Endothelial cell of umbilical vein (primary cell): ENCODE measurements around the gene HTRA2. TPM values are rescaled to one million over a fixed set of nuclear protein-coding genes. Genes with fewer than 3 reads are reported as not detected.
A peak's percentile ranks its signal among the peaks of the same experiment; 100 is the strongest.

Experiments used
- BruUV-seq: library from RNA; stranded (reverse); fragments of 400-500 nt; replicated peaks from 2 replicates; lab custom pipeline; 2021; lab: Mats Ljungman, UMichigan
- CTCF ChIA-PET: fragments of 300-600, 350-600 bp; sonication (Branson Sonifier 250); formaldehyde crosslinking; loops from one replicate; lab custom pipeline; 2021; ENCODE audit warnings: antibody characterized with exemption, inconsistent platforms; lab: Charles Lee
- POLR2A ChIA-PET: fragments of 300-600, 350-600 bp; sonication (Branson Sonifier 250); formaldehyde crosslinking; loops from one replicate; lab custom pipeline; 2021; ENCODE audit warnings: antibody characterized with exemption, inconsistent platforms; lab: Charles Lee
- DNase-seq: peaks from one replicate; pipeline ENCODE4 v3.0.0-alpha.2; 2011; ENCODE audit warnings: low read depth, low spot score
- FAIRE-seq: peaks from 2 replicates; lab custom pipeline; 2011; peaks lifted over from hg19 to GRCh38; lab: Jason Lieb, UNC
- H2AFZ ChIP-seq: 2 replicates; pipeline ENCODE4 v1.6.0; 2012; ENCODE audit warnings: low read depth, low read length, control low read depth, inconsistent platforms
- H3K27ac ChIP-seq: 2 replicates; pipeline ENCODE4 v1.5.1; 2011; ENCODE audit warnings: low read depth, mild to moderate bottlenecking, control low read depth, low read length, moderate library complexity; ENCODE audit not compliant: insufficient read depth
- H3K27me3 ChIP-seq, 2 experiments: 2 replicates each; pipeline versions ENCODE4 v1.6.0 to v1.6.1; 2011; ENCODE audit warnings: low read length in 2 of 2, mixed read lengths in 1 of 2; ENCODE audit not compliant: control insufficient read depth in 2 of 2, insufficient read depth in 2 of 2
- H3K36me3 ChIP-seq, 2 experiments: 2 replicates in 1 of 2; 3 replicates in 1 of 2; pipeline ENCODE4 v1.5.1; 2011; ENCODE audit warnings: low read length in 2 of 2, mild to moderate bottlenecking in 1 of 2, moderate library complexity in 1 of 2; ENCODE audit not compliant: control insufficient read depth in 2 of 2, insufficient read depth in 2 of 2; ENCODE audit errors: extremely low read depth in 1 of 2
- H3K4me1 ChIP-seq: 3 replicates; pipeline ENCODE4 v1.5.1; 2011; ENCODE audit warnings: mild to moderate bottlenecking, low read length; ENCODE audit not compliant: control insufficient read depth, insufficient read depth; ENCODE audit errors: extremely low read depth
- H3K4me2 ChIP-seq: 2 replicates; pipeline ENCODE4 v1.6.1; 2011; ENCODE audit warnings: low read length, control low read depth, mixed read lengths; ENCODE audit not compliant: insufficient read depth
- H3K4me3 ChIP-seq, 3 experiments: fragments of 200-600 bp in 1 of 3; sonication (generic), shearing (Covaris generic) in 1 of 3; replicated peaks in 1 of 3; 2 replicates each; pipeline ENCODE4 v1.5.1; 2011 to 2016; ENCODE audit warnings: control low read depth in 3 of 3, low read length in 3 of 3, mild to moderate bottlenecking in 2 of 3, inconsistent platforms in 1 of 3, low read depth in 1 of 3, moderate library complexity in 1 of 3; ENCODE audit not compliant: insufficient read depth in 1 of 3
- H3K79me2 ChIP-seq: 2 replicates; pipeline ENCODE4 v1.6.0; 2012; ENCODE audit warnings: low read length, inconsistent platforms; ENCODE audit not compliant: control insufficient read depth, insufficient read depth
- H3K9ac ChIP-seq: replicated peaks from 2 replicates; pipeline ENCODE3; 2011; ENCODE audit warnings: low read length, control low read depth; ENCODE audit not compliant: insufficient read depth; ENCODE audit errors: extremely low read depth
- H3K9me1 ChIP-seq: replicated peaks from 3 replicates; pipeline ENCODE4 v1.6.0; 2011; ENCODE audit warnings: mild to moderate bottlenecking, low read length; ENCODE audit not compliant: control insufficient read depth, insufficient read depth; ENCODE audit errors: extremely low read depth
- H3K9me3 ChIP-seq: replicated peaks from 2 replicates; pipeline ENCODE4 v1.5.1; 2012; ENCODE audit warnings: low read length, inconsistent platforms; ENCODE audit not compliant: control insufficient read depth, insufficient read depth
- H4K20me1 ChIP-seq: replicated peaks from 2 replicates; pipeline ENCODE3; 2011; ENCODE audit warnings: mild to moderate bottlenecking, low read length; ENCODE audit not compliant: control insufficient read depth, insufficient read depth; ENCODE audit errors: extremely low read depth
- CTCF ChIP-seq, 2 donors: IDR thresholded peaks; 1 replicate in 1 of 2; 2 replicates in 1 of 2; pipeline ENCODE4 v1.5.1; 2011; ENCODE audit warnings: low read length in 2 of 2, mild to moderate bottlenecking in 2 of 2, moderate library complexity in 2 of 2, control low read depth in 1 of 2, inconsistent platforms in 1 of 2, low read depth in 1 of 2; ENCODE audit not compliant: insufficient read depth in 1 of 2; ENCODE audit errors: extremely low read depth in 1 of 2
- EZH2 ChIP-seq: IDR thresholded peaks from 2 replicates; pipeline ENCODE4 v1.6.1; 2012; ENCODE audit warnings: borderline replicate concordance, low read depth, mild to moderate bottlenecking, moderate library complexity, low read length, inconsistent platforms; ENCODE audit not compliant: severe bottlenecking
- FOS ChIP-seq: IDR thresholded peaks from 2 replicates; pipeline ENCODE4 v1.6.1; 2011; ENCODE audit warnings: mild to moderate bottlenecking, low read length, moderate library complexity, borderline replicate concordance; ENCODE audit not compliant: insufficient read depth
- GATA2 ChIP-seq: IDR thresholded peaks from 2 replicates; pipeline ENCODE4 v1.7.0; 2011; ENCODE audit warnings: low read depth, mild to moderate bottlenecking, moderate library complexity, mixed read lengths, low read length; ENCODE audit not compliant: insufficient read length, insufficient read depth
- JUN ChIP-seq: IDR thresholded peaks from 2 replicates; pipeline ENCODE4 v1.6.1; 2011; ENCODE audit warnings: borderline replicate concordance, low read depth; ENCODE audit not compliant: insufficient read length, insufficient read depth
- MAX ChIP-seq: IDR thresholded peaks from 2 replicates; pipeline ENCODE4 v1.6.1; 2011; ENCODE audit not compliant: insufficient read depth, insufficient read length
- MYC ChIP-seq: IDR thresholded peaks from one replicate; pipeline ENCODE4 v1.6.1; 2011; ENCODE audit warnings: mild to moderate bottlenecking, low read depth, low read length
- POLR2A ChIP-seq: IDR thresholded peaks from 2 replicates; pipeline ENCODE4 v1.6.1; 2012; ENCODE audit warnings: low read depth, mild to moderate bottlenecking, control low read depth, low read length
- POLR2AphosphoS5 ChIP-seq: IDR thresholded peaks from 2 replicates; pipeline ENCODE4 v1.6.1; 2012; ENCODE audit warnings: low read depth, mild to moderate bottlenecking, control low read depth, low read length, moderate library complexity; ENCODE audit not compliant: insufficient read depth
- dilution Hi-C: fragments of 300-500 bp; cut with MboI; formaldehyde crosslinking; loops from one replicate; pipeline ENCODE4 v1.15.0; 2019; ENCODE audit warnings: low sequenced_read_pairs; ENCODE audit not compliant: extremely low pct_ligation_motif_present
- intact Hi-C: fragments of 100-400 bp; cut with micrococcal nuclease; formaldehyde crosslinking; loops from one replicate; pipeline ENCODE4 v1.10.0; 2022
- polyA plus RNA-seq, 4 experiments: library from polyadenylated mRNA; depleted of rRNA in 3 of 4; stranded (reverse) in 3 of 4; unstranded in 1 of 4; fragments of >200 nt; gene quantifications; 2 replicates each; pipeline versions ENCODE4 v1.2.1 to v1.2.3, GENCODE V29; 2011 to 2012; ENCODE audit warnings: missing spikeins in 1 of 4
- total RNA-seq: library from RNA; stranded (reverse); gene quantifications from 2 replicates; pipeline ENCODE4 v1.2.3, GENCODE V29; 2021

Gene HTRA2
- total and polyA plus RNA-seq, 2 donors (not counting 3 experiments of a cell fraction or from before 2014, with no cell fraction given), result 34.3 to 54.1 TPM

- ChIA-PET CTCF (interaction anchor here (1.3 kb wide), 1 partner anchor 10 kb away, joined by 5 read pairs; no protein-coding TSS in a partner anchor), POLR2A (no interaction called here)
- Histone ChIP-seq H3K9me3 (no peaks in the 10 kb centered on the region), H3K79me2 (no peaks in the 10 kb centered on the region), H3K9ac (no peak overlapping the region), H3K27ac (no peak overlapping the region), H3K27me3 (peaks cover 5 to 6% of the 10 kb centered on the region in 2 experiments), H3K9me1 (no peaks in the 10 kb centered on the region), H2AFZ (peak overlapping the region; percentile 28), H3K36me3 (no peaks in the 10 kb centered on the region), H3K4me3 (no peak overlapping the region), H3K4me2 (no peak overlapping the region), H3K4me1 (peaks cover 7% of the 10 kb centered on the region), H4K20me1 (no peaks in the 10 kb centered on the region)
- intact Hi-C loops, result no loop called here
- peak; percentile 70 for FAIRE-seq
- no peak for TF ChIP-seq GATA2
- no peak for TF ChIP-seq MYC
- no peak for TF ChIP-seq JUN
- TF ChIP-seq POLR2AphosphoS5, result no peak
- TF ChIP-seq POLR2A, result no peak
- no peak for TF ChIP-seq EZH2
- TF ChIP-seq CTCF (IDR thresholded peaks at IDR 0.05; ENCODE audit: extremely low read depth in 1 of 2, insufficient read depth in 1 of 2, low read depth in 1 of 2, low read length in 2 of 2), result no peak
- no peak for TF ChIP-seq MAX
- TF ChIP-seq FOS, result no peak
- no TSS peak for BruUV-seq
- no peak for DNase-seq
- dilution Hi-C loops, result no loop called here
Observed at GRCh38 chr2:74577448-74577847, 47.7 kb downstream of the HTRA2 start.
